ENCODE measurements around the gene GTF2A2. TPM values are rescaled to one million over a fixed set of nuclear protein-coding genes. Genes with fewer than 3 reads are reported as not detected.
A peak's percentile ranks its signal among the peaks of the same experiment; 100 is the strongest.
"Not testable (repeated sequence)": the region's sequence is repeated elsewhere in the genome, so short reads cannot be mapped to it uniquely, and the experiment has no call there.

The GTF2A2 gene
- total RNA-seq, 1 donor from 2014 or later, result 73.6 TPM

DNA sequence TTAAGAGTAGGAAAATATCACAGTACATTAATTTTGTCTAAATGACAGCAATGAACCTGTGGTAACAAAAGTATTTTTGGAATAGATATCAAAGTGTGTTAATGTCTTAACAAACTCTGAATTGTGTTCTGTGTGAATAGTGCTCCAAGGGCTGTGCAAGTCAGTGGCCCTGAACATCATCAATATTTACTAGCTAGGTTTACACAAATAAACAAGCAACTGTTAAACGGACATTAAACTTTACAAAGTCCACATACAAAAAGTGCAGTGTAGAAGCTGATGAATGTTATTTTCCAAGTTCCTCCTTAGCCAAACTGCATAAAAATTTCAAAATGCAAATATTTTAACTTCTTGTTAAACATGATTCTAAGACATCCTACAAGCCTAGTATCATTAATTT lies 2.1 kb upstream of the GTF2A2 start:
- intact Hi-C loops (cut with DNase I), result no loop called here
- DNase-seq, result no peak
- peaks cover 40% of the 10 kb centered on the region for H3K36me3 ChIP-seq

DNA sequence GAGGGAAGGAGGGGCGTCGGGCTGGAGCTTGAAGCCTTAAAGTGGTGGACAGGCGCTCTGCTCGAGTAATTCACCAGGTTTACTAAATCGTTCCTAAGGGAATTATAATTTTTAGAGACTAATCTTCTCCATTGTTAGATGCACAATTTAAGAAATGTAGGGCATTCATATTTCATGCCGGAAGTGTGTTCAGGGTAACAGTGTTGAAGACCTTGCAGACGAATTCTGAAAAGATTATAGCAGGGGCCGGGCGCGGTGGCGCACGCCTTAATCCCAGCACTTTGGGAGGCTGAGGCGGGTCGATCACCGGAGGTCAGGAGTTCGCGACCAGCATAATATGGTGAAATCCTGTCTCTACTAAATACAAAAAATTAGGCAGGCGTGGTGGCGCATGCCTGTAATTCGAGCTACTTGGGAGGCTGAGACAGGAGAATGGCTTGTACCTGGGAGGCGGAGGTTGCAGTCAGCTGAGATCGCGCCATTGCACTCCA lies 365 bp upstream of the GTF2A2 start:
- peak overlapping the region; percentile 88 for H3K27ac ChIP-seq
- intact Hi-C loops (cut with DNase I), result no loop called here
- no peak for ATAC-seq

More for the DNA sequence above, 2.1 kb upstream of the GTF2A2 start:
- Histone ChIP-seq H3K27ac (no peak overlapping the region), H3K4me1 (peaks cover 19% of the 10 kb centered on the region), H3K9me3 (no peaks in the 10 kb centered on the region), H3K27me3 (no peaks in the 10 kb centered on the region), H3K4me3 (no peak overlapping the region)
- TF ChIP-seq, protein P1, sequence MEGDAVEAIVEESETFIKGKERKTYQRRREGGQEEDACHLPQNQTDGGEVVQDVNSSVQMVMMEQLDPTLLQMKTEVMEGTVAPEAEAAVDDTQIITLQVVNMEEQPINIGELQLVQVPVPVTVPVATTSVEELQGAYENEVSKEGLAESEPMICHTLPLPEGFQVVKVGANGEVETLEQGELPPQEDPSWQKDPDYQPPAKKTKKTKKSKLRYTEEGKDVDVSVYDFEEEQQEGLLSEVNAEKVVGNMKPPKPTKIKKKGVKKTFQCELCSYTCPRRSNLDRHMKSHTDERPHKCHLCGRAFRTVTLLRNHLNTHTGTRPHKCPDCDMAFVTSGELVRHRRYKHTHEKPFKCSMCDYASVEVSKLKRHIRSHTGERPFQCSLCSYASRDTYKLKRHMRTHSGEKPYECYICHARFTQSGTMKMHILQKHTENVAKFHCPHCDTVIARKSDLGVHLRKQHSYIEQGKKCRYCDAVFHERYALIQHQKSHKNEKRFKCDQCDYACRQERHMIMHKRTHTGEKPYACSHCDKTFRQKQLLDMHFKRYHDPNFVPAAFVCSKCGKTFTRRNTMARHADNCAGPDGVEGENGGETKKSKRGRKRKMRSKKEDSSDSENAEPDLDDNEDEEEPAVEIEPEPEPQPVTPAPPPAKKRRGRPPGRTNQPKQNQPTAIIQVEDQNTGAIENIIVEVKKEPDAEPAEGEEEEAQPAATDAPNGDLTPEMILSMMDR (IDR thresholded peaks at IDR 0.05), result no peak
- ATAC-seq, result no peak

DNA sequence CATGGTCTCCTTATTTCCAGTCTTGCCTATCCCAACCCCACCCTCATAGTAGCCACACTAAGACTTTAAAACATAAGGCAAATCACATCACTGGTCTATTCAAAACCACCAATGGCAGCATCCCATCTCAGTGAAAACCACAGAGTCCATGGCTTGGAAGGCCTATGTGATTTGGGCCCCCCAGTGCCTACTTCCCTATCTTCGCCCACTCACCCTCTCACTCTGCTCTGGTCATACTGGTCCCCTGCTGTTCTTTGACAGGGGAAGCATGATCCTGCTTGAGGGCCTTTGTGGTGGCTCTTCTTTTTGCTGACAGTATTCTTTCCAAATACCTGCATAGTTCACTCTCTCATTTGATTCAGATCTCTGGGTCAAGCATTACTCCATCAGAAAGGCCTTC lies 3.3 kb downstream of the GTF2A2 start:
- TF ChIP-seq, protein P1 (IDR thresholded peaks at IDR 0.05), result no peak
- peaks cover 24% of the 10 kb centered on the region for H3K36me3 ChIP-seq
- DNase-seq (no peak), ATAC-seq (peak; percentile 54)
- H3K4me3 ChIP-seq, result no peak overlapping the region
- H3K9me3 ChIP-seq, result no peaks in the 10 kb centered on the region
- intact Hi-C loops (cut with DNase I), result no loop called here
- no peaks in the 10 kb centered on the region for H3K27me3 ChIP-seq
- H3K4me1 ChIP-seq, result peaks cover 23% of the 10 kb centered on the region
- no peak overlapping the region for H3K27ac ChIP-seq

More for the DNA sequence above, 365 bp upstream of the GTF2A2 start:
- no peak for DNase-seq
- peaks cover 19% of the 10 kb centered on the region for H3K4me1 ChIP-seq
- TF ChIP-seq, protein P1 (IDR thresholded peaks at IDR 0.05), result no peak
- no peaks in the 10 kb centered on the region for H3K27me3 ChIP-seq
- H3K4me3 ChIP-seq, result peak overlapping the region; percentile 93
- no peaks in the 10 kb centered on the region for H3K9me3 ChIP-seq
- H3K36me3 ChIP-seq, result peaks cover 23% of the 10 kb centered on the region

DNA sequence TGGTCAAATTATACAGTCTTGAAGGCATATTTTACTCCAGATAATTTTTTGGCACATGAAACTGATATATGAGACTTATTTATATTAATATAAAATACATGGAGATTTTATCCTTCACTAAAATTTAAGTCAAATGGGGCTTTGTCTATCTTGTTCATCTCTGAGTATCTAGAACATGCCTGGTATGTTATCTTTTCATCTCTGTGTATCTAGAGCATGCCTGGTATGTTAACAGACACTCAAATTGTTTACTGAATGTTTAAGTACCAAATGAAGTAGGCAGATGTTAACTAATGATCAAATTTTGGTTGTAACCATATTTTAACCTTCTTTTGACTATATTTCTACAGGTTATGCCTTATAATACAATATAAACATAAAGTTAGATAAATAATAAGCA lies 7.7 kb downstream of the GTF2A2 start:
- TF ChIP-seq, protein P1 (IDR thresholded peaks at IDR 0.05), result no peak
- Histone ChIP-seq H3K27ac (no peak overlapping the region), H3K9me3 (no peaks in the 10 kb centered on the region), H3K36me3 (peaks cover 65% of the 10 kb centered on the region), H3K4me1 (peaks cover 4% of the 10 kb centered on the region), H3K27me3 (no peaks in the 10 kb centered on the region), H3K4me3 (no peak overlapping the region)
- intact Hi-C loops (cut with DNase I), result no loop called here
- no peak for ATAC-seq
- no peak for DNase-seq

DNA sequence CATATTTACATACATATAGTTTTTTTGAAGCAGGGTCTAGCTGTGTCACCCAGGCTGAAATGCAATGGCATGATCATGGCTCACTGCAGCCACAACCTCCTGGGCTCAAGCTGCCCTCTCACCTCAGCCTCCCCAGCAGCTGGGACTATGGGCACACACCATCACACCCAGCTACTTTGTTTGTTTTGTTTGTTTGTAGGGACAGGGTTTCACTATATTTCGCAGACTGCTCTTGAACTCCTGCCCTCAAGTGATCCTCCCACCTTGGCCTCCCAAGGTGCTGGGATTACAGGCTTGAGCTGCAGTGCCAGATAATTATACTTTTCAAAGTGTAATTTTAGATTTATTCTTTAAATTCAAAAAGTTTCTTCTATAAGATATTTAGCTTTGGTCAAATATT lies 10.2 kb downstream of the GTF2A2 start:
- TF ChIP-seq, protein P1 (IDR thresholded peaks at IDR 0.05), result no peak
- H3K27ac ChIP-seq, result no peak overlapping the region
- H3K4me1 ChIP-seq, result peaks cover 4% of the 10 kb centered on the region
- ATAC-seq, result no peak
- intact Hi-C loops (cut with DNase I), result no loop called here
- H3K4me3 ChIP-seq, result no peak overlapping the region
- DNase-seq, result no peak
- H3K36me3 ChIP-seq, result peaks cover 73% of the 10 kb centered on the region
- H3K27me3 ChIP-seq, result no peaks in the 10 kb centered on the region
- H3K9me3 ChIP-seq, result no peaks in the 10 kb centered on the region

DNA sequence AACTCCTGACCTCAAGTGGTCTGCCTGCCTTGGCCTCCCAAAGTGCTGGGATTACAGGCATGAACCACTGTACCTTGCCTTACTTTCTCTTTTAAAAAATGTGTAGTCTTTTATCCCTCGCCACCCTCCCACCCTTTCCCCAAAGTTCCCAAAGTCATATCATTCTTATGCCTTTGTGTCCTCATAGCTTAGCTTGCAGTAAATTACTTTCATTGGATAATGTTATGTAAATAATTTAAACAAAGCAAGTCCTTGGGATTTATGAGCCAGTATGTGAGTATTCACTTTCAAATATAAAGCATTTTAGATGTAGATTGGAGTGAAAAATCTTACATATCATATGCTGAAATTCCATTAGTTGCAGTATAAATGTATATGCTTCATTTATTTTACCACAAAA lies 11.0 kb downstream of the GTF2A2 start:
- DNase-seq (no peak), ATAC-seq (no peak)
- no peaks in the 10 kb centered on the region for H3K27me3 ChIP-seq
- peaks cover 73% of the 10 kb centered on the region for H3K36me3 ChIP-seq
- TF ChIP-seq, protein P1 (IDR thresholded peaks at IDR 0.05), result no peak
- H3K4me3 ChIP-seq, result no peak overlapping the region
- intact Hi-C loops (cut with DNase I), result no loop called here
- H3K4me1 ChIP-seq, result peaks cover 4% of the 10 kb centered on the region
- no peak overlapping the region for H3K27ac ChIP-seq
- H3K9me3 ChIP-seq, result no peaks in the 10 kb centered on the region

DNA sequence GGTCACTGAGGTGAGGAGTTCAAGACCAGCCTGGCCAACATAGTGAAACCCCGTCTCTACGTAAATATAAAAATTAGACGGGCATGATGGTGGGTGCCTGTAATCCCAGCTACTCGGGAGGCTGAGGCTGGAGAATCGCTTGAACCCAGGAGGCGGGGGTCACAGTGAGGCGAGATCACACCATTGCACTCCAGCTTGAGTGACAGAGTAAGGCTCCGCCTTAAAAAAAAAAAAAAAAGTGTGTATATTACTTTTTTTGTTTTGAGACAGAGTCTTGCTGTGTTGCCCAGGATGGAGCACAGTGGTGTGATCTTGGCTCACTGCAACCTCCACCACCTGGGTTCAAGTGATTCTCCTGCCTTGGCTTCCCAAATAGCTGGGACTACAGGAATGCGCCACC lies 11.5 kb downstream of the GTF2A2 start:
- H3K4me1 ChIP-seq; intact Hi-C loops (cut with DNase I); H3K27ac ChIP-seq; ATAC-seq; H3K9me3 ChIP-seq; H3K4me3 ChIP-seq; DNase-seq; H3K27me3 ChIP-seq: not testable (repeated sequence)
- peaks cover 76% of the 10 kb centered on the region for H3K36me3 ChIP-seq

All from upper lobe of right lung (tissue), 1 donor.